GM10847 (cell line): ENCODE results near the gene GABBR2.

Experiments
- POLR2A ChIP-seq: IDR thresholded peaks from 2 replicates; pipeline ENCODE4 v1.6.1; 2011; ENCODE audit not compliant: insufficient read length; ENCODE audit errors: extremely low read depth

Gene GABBR2

DNA sequence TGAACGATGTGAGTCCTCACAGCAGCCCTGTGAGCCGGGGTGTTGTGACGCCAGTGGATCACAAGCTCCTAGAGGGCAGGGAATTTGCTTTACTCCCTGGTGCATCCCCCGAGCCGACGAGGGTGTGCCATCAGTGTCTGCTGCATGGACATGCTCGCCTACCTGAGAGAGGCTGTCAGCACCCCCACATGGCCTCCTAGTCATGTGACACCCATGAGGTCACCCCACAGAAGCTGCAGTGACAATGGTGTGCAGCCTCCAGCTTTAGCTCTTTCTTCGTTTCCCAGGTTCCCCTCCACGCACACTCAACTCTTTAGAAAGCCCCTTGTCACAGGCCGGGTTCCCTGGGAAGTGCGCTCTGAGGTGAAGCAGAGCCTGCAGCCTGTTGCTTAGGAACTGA, 19.8 kb upstream of the GABBR2 start:
- no peak for TF ChIP-seq POLR2A

DNA sequence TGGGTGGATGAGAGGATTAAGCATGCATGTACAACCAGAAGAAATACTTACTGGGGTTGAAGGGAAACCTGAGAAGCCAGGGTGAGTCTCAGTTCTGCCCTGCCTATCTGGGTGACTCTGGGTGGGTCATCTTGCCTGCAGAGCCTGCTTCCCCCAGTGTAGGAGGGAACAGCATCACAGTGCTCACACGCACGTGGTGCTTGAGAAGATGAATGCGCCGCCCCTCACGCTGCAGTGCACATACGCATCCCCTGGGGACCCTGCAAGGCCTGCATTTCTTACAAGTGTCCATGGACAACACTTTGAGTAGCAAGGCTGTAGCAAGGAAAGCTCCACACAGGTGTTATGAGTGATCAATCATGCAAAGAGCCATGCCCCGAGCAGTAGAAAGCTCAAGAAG, 18.7 kb upstream of the GABBR2 start:
- TF ChIP-seq POLR2A: no peak

DNA sequence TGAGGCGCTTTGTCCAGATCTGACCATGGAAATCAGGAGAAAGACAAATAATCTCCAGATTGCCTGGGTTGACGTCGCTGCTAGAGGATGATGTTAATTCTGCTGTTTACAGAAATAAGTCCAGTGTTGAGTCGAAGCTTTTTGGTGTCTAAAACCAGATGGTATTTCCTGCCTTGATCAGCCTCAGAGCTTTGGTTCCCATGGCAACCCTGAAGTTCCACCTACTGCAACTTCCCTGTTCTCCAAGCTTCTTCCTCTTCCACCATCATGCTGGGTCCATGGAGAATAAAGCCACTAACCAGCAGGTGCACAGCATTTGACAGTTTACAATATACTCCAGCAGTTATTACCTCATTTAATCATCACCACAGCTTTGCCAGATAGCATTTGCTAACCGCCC, 18.0 kb upstream of the GABBR2 start:
- no peak for TF ChIP-seq POLR2A

DNA sequence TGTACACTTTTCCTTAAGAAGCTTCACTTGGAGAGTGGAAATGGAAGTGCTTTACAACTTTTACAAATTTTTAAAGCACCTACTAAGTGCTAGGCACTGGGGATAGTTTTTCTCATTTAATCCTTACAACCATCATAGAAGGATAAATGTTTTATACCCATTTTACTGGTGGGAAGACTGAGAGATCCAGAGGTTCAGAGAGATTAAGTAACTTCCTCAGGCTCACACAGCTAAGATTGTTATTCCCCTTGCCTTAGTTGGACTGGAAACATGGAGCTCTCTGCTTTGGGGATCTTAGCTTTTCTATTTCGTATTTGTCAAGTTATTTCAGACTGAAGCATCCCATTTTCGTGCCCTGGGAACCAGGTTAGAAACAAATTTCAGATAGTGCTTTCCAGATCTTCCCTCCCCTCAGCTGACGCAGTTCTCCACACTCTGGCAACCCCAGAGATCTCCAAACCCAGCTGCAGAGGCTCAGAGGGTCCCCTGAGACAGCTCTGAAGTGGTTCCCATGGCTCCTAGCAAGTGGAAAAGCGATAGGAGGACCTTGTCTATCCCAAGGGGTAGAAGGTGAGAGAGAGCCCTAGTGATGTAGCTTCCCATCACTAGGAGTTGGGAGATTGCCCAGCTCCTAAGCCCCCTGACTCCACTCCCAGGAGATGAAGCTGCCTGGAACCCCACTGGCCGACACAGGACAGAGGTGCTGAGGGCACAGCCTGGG, 16.2 kb upstream of the GABBR2 start:
- TF ChIP-seq POLR2A: no peak

DNA sequence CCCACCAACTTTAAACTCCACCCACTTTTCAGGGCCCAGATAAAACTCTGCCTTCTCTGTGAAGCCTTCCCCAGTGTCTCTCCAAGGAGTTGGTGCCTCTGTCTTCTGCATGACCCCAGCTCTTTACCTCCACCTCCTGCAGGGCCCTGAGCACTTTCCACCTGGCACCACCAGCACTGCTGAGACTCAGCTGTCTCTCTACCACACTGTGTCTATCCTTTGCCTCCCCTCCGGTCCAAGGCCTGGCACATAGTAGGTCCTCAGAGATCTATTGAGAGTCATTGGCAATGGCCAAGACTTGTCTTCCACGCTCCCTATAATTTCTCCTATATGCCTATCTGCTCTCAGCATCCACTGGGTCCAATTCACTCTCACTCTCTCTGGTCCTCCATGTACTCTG, 12.9 kb upstream of the GABBR2 start:
- TF ChIP-seq POLR2A: no peak

DNA sequence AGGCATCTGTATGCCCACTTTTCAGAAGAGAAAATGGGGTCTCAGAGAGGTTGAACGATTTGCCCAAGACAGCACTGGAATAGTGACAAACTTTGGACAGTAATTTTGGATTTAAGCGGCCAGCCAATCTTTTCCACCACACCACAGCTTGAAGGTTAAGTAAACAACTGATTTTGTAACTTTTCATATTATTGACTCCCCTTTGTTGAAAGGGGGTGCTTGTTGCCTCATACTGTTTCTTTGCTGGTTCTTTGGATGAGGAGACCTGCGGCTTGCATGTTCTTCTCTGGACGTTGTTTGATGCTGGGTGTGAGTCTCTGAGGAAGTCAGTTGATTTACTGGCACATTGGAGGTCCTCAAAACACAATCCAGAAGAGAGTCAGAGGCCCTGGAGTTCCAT, 11.7 kb upstream of the GABBR2 start:
- no peak for TF ChIP-seq POLR2A

DNA sequence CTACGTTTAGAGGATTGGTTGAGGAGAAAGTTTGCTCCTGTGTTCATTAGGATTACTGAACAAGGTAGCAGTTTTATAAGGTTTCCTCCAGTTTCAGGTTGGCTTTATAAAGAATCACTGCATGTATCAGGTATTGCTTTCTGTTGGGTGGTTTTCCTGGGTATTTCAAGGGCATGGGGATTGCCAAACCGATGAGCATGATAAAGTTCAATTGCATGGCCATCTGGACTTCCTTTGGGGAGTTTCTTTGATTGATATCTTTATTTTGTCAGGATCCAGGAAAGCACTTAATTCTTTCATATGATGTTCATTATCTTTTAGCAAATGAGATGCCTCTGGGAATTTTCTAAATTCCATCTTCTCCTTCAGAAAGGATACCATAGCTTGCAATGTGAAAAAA, 10.3 kb upstream of the GABBR2 start:
- TF ChIP-seq POLR2A: no peak

DNA sequence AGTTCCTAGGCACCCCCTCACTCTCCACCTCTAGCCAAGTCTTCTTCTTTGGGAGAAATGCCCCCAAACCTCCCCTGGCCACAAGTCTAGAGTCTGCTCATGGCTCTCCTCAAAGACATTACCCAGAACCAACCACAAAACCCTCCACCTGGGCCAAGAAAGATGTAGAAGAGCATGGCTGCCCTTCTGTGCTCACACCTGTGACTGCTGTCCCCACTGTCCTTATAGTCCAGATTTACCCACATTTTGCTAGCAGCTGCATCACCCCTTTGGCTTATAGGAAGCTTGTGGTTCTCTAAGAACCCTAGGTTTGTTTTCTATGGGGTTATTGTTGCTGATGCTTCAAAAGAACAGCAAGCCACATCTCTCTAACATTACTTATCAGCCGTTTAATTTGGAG, 6.1 kb upstream of the GABBR2 start:
- TF ChIP-seq POLR2A: no peak

DNA sequence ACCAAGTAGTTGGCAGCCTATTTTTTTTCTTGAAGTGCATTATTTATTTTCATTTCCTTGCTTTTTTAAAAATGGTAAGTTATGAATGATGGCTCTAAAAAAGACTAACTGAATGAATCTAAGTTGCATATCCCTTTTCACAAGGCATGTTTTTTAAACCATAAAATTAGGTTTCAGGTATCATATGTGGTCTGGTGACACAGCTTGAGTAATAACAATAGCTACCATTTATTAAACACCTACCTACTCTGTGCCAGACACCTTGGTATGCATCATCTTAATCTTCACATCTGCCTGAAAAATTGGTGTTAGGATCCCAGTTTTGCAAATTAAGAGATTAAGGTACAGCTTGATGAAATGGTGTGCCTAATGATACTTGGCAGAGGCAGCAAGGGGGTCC, 4.3 kb upstream of the GABBR2 start:
- TF ChIP-seq POLR2A: no peak

DNA sequence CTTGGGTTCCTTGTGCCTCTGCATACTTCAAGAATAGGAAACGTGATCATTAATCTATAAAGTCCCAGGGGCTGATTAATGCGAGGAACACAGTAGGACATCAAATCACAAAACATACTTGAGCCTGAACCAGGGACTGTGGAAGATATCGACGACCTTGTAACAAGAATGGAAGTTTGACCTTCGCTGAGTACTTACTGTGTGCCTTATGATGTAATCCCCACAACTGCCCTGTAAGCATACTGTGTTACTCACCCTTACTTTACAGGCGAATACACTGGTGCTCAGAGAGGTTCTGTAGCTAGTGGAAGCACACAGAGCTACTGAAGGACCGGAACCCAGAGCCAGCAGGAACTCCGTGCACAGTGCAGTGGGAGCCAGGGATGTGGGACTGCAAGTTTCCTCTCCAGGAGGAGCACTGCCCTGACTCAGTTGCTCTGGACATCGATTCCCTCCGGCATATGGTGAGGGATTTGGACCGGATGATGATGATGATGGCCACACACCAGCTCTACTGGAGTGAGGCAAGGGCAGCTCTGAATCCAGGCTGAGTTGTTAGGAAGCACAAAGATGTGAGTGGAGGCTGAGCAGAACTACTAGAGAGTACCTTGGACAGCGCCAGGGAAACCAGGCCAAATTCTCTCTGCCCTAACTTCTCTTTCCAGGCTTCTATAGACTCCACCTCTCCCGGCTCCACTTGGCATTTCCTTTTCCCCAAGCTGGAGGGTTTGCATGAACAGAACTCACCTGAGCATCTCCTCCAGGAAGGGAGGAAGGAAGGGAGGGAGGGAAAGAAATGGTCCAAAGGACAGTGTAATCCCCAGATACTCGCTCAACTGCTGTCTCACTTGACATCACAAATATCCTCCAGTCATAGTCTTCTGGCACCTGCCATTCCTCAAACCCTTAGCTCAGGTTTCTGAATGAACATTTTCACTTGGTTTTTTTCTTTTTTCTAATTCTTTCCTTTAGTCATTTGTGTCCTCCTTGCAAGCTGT, 1.5 kb upstream of the GABBR2 start:
- TF ChIP-seq POLR2A: no peak

DNA sequence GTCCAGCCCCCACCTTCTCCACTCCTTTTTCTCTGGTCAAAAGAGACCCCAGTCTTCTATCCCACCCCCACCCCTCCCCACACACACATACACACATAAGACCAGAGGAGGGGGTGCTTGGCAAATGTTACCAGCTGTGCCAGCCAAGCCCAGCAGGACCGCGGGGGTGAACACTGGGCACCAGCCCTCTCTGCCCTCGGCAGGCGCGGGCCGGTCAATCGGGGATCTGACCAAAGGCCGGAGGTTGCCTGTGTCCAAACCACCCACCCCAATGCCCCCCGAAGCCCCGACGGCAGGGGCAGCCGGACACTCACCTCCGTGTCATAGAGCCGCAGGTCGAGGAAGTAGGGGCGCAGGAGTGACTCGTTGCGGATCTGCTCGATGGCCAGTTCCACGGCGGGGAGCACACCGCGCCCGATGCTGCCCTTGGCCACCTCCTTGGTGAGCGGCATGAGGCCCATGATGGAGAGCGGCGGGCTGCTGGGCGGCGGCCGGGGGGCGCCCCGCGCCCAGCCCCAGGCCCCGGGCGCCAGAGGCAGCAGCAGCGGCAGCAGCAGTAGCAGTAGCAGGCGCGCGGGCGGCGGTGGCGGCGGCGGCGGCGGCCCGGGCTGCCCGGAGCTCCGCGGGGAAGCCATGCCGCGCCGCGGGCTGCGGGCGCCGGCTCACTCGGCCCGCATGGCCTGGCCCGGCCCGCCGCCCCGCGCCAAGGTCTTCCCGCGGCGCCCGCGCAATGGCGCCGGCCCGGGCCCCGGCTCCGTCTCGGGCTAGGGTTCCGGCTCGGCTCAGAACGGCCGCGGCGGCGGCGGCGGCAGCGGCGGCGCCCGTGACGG, 417 bp downstream of the GABBR2 start:
- TF ChIP-seq POLR2A: no peak

DNA sequence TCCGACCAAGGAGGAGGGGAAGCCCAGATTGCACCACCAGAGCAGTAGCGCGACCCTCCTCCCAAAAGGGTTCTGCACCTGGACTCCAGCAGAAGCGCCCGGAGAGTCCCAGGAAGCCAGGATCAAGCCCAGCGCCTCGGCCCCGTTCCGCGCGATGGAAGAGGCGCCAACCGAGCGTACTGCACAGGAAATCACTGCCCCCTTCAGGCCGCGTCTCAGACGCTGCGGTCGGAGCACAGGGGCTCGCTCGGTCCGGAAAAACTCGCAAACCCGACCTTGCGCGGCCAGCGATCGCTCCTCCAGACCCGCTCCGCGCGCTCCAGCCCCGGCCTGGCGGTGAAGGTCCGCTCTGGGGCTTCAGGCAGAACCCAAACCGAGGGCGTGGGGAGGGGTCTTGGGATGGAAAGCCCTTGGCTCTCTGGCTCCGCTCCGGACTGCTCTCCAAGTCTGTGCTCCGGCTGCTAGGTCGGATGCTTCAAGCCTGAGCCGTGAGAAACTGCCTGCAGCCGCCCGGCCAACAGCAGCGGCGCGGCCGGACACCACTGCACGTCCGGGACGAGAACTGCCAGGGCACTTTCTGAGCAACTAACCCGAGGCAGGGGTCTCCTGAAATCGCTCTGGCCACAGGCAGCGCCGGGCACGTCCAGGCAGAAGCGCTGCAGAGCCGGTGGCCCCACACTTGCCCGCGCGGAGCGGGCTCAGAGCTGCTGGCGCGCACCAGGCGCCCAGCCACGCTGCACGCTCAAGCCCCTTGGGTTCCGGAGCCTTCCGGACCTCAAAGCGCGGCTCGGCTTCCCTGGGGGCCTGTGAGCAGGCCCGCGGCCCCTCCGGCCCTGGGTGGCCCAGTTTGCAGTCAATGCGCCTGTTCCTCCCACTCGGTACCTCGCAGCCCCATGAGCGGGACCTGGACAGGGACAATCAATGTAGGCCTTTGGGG, 1.3 kb downstream of the GABBR2 start:
- no peak for TF ChIP-seq POLR2A

DNA sequence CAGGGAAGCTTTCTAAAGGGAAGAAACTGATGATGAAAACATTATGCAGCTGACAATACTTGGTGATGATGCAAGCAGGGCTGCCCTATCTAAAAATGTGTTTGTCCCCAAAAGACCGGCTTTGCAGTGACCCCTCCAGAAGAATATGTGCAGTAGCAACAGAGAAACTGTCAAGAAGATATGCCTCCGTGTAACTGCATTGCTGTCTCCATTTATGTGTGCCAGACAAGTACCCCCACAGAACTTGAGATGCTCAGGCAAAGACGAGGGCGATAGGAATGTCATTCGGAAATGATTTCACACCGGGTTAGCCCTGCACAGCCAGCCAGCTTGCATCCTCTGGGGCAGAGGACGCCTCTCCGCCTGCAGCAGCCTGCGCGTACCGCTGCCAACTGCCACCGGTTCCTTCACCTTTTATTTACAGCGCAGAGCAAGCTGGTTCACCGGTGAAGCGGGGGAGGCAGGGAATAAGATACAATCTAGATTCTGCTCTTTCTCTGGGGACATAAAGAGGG, 2.0 kb downstream of the GABBR2 start:
- TF ChIP-seq POLR2A: no peak

DNA sequence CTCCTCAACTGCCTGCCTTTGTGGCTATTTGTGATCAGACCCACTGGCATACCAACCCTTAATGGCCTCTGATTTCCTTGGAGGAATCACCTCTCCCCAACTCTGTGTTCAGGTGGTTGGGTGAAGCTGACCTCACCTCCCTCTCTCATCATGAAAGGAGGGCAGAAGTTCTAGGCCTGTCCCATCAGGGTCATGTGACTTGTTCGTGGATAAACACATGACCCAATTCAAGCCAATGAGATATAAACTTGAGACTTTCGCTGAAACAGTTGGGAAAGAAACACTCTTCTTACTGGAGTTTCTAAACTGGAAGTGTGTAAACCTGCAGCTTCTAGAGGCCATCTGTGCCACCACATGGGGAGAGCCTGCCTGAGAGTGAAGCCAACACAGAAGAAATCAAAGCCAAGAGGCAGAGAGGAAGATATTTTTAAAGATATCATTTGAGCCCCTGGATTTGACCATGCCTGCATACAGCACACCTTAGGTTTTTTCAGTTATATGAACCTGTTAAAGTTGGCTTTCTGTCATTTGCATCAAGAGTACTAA, 5.8 kb downstream of the GABBR2 start:
- no peak for TF ChIP-seq POLR2A
